Measurements from ENCODE around the gene GPAT2.
A peak's percentile ranks its signal among the peaks of the same experiment; 100 is the strongest.
"Not testable (repeated sequence)": the region's sequence is repeated elsewhere in the genome, so short reads cannot be mapped to it uniquely, and the experiment has no call there.

Gene GPAT2

DNA sequence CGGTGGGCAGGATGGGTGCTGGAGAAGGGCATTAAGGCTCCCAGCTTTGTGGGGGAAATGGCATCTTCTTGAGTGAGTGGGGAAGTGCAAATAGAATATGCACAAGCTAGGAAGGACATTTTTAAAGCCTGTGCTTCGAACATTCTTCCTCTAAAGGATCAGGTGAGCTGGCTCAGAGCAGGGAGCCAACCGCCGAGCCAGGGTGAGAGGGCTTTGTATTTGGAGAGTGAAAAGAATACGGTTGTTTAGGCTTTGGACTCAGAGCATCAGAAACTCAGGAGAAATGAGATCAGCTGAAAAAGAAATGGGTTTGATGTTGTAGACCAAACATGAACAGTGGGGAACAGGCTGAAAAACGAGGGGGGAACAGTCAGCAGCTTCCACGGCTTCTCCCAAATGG, 19.8 kb upstream of the GPAT2 start:
- CTCF ChIA-PET, H3K36me3 Mint-ChIP-seq, H3K27me3 Mint-ChIP-seq, H3K27ac Mint-ChIP-seq, H3K4me1 Mint-ChIP-seq, H3K4me3 Mint-ChIP-seq, DNase-seq, H3K9me3 Mint-ChIP-seq: not testable (repeated sequence)

DNA sequence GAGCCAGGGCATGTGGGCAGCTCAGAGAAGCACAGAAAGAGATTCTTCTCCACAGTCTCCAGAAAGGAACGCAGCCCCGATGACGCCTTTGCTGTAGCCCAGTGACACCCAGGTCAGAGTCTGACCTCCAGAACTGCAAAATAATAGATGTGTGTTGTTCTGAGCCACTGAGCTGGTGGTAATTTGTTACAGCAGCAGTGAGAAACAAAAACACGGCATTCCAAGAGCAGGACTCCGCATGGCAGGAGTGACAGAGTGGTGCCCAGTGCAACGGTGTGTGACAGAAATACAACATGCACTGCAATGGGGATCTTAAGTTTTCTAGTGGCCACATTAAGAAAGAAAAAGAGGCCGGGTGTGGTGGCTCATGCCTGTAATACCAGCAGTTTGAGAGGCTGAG, 18.7 kb upstream of the GPAT2 start:
- H3K4me3 Mint-ChIP-seq, H3K9me3 Mint-ChIP-seq, CTCF ChIA-PET, H3K27me3 Mint-ChIP-seq, H3K27ac Mint-ChIP-seq, H3K4me1 Mint-ChIP-seq, H3K36me3 Mint-ChIP-seq, DNase-seq: not testable (repeated sequence)

DNA sequence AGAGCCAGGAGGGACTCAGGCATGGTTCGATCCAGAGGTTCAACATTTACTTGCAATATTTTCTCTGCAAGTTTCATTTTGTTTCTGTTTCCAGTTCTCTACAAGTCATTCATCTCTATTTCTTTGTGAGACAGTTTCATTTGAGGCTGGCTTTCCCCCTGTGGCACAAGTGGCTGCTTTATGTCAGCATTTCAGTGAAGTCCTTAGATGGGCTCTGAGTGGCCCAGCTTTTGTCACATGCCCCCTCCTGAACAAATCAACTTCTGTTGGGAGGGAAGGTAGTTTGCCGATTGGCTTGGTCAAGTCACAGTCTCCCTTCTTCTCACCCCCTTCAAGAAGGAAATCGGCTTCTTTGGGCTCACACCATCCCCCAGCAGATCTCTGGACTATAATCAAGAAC, 17.9 kb upstream of the GPAT2 start:
- DNase-seq, H3K4me1 Mint-ChIP-seq, H3K9me3 Mint-ChIP-seq, H3K27me3 Mint-ChIP-seq, CTCF ChIA-PET, H3K4me3 Mint-ChIP-seq, H3K36me3 Mint-ChIP-seq, H3K27ac Mint-ChIP-seq: not testable (repeated sequence)

DNA sequence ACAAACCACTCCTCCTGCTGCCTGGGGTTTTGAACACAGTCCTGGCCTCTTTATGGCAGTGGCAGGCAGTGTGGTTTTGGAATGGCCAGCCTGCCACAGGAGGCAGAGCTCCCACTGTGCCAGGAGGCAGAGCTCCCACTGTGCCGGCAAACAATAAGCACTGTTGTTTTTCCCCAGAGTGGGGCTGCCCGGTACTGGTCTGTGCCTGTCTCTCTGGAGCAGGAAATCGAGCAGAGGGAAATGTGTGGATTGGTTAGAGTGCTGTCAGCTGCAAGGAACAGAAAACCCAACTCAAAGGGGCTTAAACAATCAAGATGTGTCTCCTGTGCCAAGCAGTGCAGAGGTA, 15.2 kb upstream of the GPAT2 start:
- CTCF ChIA-PET, DNase-seq, H3K27ac Mint-ChIP-seq, H3K4me1 Mint-ChIP-seq, H3K4me3 Mint-ChIP-seq, H3K36me3 Mint-ChIP-seq, H3K9me3 Mint-ChIP-seq, H3K27me3 Mint-ChIP-seq: not testable (repeated sequence)

DNA sequence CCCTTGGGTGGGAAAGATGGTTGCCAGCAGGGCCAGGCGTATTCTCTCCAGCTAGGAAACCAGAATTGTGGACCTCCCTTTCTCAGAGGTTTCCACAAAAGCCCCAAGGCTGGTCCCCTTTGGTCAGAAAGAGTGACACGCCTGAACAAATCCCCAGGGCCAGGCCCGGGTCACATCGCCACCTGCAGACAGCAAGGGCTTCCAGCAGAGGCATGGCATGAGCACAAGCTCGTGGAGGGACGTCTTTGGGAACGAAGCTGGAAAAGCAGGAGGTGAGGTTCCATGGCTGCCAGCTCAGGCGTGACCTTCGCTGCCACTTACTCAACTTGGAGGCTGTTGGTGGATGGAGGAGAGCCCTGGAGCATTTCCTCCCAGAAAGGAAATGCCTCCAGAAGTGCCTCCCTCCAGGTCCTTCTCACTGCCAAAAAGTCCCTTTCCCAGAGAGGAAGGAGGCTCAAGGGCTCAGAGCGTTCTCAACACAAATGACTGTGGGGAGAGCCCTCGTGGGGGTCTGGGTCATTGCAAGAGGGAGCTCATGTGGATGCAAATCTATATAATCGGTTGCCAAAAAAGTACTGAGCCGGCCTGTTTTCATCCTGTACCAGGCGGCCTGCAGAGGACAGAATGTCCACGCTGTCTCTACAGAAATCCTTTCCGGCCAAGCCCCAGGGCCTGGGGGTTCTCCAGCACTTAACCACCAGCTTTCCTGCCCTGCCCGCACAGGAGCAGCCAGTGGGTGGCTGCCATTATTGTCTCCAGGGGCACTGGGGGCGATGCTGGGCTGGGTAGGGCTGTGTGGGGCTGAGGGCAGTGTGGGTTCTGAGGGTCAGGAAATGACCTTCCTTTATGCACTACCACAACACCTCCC, 14.6 kb upstream of the GPAT2 start:
- H3K27ac Mint-ChIP-seq, H3K4me3 Mint-ChIP-seq, H3K36me3 Mint-ChIP-seq, H3K9me3 Mint-ChIP-seq, CTCF ChIA-PET, DNase-seq, H3K4me1 Mint-ChIP-seq, H3K27me3 Mint-ChIP-seq: not testable (repeated sequence)

DNA sequence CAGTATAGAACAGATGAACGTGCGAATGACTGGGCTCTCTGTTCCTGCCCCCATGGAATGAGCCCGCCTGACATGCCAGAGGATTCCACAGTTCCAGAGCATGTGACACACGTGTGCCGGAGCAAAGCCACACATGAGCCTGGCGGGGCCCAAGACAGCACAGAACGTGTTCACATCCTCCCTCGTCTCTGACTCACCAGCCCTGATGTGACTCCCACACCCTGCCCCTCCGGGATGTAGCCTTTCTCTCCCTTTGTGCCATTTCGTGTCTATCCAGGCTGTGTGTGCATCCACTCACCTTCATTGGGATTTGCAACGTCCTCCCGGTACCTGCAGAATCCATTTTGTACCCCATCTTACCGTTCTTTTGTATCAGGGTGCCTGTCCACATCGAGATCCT, 838 bp upstream of the GPAT2 start:
- H3K36me3 Mint-ChIP-seq, H3K27ac Mint-ChIP-seq, H3K4me1 Mint-ChIP-seq, DNase-seq, H3K4me3 Mint-ChIP-seq, CTCF ChIA-PET, H3K9me3 Mint-ChIP-seq, H3K27me3 Mint-ChIP-seq: not testable (repeated sequence)

DNA sequence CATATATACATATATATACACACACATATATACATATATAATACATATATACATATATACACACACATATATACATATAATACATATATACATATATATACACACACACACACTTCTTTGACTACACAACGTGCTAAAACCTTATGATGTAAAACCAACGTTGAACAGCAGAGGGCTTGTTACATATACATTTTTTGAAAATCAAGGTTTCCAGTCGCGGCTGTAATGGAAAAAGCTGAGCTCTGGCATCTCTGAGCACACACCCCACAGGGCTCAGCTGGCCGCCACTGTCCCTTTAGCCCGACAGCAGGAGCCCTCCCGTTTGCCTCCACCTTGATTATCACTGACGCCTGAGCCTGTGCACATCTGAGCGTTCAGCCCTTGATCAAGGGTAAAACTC, 719 bp downstream of the GPAT2 start:
- H3K27ac Mint-ChIP-seq, CTCF ChIA-PET, DNase-seq, H3K4me3 Mint-ChIP-seq, H3K27me3 Mint-ChIP-seq, H3K9me3 Mint-ChIP-seq, H3K4me1 Mint-ChIP-seq, H3K36me3 Mint-ChIP-seq: not testable (repeated sequence)

DNA sequence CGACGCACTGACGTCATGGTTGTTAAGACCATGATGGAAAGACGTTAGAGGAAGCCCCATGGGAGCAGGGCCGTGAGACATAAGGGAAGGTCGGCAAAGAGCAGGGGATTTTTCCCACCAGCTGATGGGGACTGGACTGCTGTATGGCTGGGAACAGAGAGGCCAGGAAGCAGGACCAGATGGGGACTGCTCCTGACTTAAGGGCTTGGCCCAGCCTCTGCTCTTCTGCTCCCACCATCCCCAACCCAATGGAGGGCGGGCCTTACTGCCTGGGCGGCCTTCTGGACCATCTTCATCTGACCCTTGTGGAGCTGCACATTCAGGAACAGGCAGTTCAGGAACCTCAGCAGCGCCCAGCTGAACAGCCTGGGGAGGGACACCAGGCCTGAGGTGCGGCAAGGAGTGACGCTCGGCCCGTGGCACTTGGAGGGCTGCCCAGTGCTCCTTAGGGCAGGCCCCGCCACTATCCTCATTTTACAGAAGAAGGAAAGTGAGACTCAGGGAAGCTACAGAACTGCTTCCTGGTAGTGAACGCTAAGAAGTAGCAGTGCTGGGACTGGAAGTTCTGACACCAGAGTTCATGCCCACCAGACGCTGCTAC, 6.9 kb downstream of the GPAT2 start:
- H3K9me3 Mint-ChIP-seq, H3K36me3 Mint-ChIP-seq, DNase-seq, CTCF ChIA-PET, H3K4me1 Mint-ChIP-seq, H3K27me3 Mint-ChIP-seq, H3K27ac Mint-ChIP-seq, H3K4me3 Mint-ChIP-seq: not testable (repeated sequence)

DNA sequence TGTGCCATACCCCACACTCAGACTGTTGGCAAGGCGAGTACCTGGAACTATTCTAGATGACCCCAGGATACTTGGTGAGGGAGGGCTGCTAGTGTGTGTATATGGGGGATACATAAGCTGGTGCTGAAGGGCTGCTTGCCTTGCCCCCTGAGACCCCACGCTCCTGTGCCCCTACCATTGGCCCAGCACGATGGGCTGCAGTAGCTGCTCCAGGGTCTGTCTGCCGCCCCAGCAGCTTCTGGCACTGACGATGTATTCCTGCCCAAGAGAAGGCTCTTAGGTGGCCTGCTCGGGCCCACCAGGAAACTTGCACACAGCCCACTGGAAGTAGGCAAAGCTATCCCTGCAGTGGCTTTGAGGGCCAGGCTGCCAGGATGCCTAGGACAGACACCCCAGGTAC, 9.0 kb downstream of the GPAT2 start:
- H3K4me1 Mint-ChIP-seq, H3K9me3 Mint-ChIP-seq, H3K4me3 Mint-ChIP-seq, CTCF ChIA-PET, H3K27ac Mint-ChIP-seq, H3K36me3 Mint-ChIP-seq, DNase-seq, H3K27me3 Mint-ChIP-seq: not testable (repeated sequence)

DNA sequence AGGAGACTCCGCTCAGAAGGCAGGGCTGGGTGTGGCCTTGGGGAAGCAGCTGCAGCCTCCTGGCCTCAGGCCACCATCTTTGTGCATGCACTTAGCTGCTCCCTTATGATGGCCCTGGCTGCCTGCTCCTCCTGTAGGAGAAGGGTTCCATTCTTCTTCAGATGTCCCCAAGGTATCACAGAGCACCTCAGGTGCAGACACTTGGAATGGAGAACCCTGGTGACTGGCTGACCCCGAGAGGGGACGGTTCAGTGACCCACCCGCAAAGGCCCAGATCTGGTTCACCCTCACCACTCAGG, 9.6 kb downstream of the GPAT2 start:
- no peak for DNase-seq
- Mint-ChIP-seq H3K9me3 (no peaks in the 10 kb centered on the region), H3K27ac (no peak overlapping the region), H3K27me3 (no peaks in the 10 kb centered on the region), H3K36me3 (no peaks in the 10 kb centered on the region), H3K4me1 (peaks cover 3% of the 10 kb centered on the region), H3K4me3 (no peak overlapping the region)
- CTCF ChIA-PET: interaction anchor here (1.1 to 4.2 kb wide), 2 partner anchors 93 to 149 kb away, joined by 3 to 29 read pairs; no protein-coding TSS in a partner anchor

DNA sequence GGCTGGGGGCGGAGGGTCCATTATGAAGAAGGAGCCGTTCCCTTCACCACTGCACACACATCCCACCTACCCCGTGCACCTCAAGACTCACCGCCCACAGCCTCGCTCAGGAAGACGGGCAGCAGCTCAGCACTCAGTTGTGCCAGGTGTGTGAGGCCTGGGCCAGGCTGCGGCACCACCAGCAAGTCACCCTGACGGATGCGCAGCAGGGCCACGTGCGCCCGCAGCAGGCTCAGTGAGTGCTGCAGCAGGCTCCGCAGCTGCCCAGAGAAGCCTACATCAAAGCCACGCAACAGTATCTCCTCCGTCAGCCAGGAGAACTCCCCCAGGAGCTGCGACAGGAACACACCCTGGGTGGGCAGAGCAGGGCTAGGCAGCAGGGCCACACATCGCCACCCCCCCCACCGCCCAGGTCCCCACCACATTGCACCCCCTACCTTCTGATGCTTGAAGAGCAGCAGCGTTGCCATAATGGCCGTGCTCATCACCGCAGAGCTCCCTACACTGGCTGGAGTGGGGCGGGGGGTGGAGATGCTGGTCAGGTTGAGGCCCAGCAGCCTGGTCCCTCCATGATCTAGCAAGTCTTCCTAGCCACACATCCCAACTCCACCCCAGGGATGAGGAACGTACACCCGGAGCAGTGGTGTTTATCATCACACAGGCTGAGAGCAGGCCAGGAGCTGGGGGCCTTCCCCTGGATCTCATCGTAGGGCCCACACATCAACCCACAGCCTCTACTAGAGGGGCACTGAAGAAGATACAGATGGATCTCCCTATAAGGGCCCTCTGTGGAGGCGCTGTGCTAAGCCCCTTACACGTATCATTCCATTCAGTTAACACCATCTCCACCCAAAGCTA, 10.2 kb downstream of the GPAT2 start:
- H3K36me3 Mint-ChIP-seq: no peaks in the 10 kb centered on the region
- CTCF ChIA-PET: interaction anchor here (1.1 to 4.2 kb wide), 2 partner anchors 93 to 149 kb away, joined by 3 to 29 read pairs; no protein-coding TSS in a partner anchor
- H3K9me3 Mint-ChIP-seq: no peaks in the 10 kb centered on the region
- no peaks in the 10 kb centered on the region for H3K27me3 Mint-ChIP-seq
- no peak overlapping the region for H3K4me3 Mint-ChIP-seq
- peaks cover 3% of the 10 kb centered on the region for H3K4me1 Mint-ChIP-seq
- no peak overlapping the region for H3K27ac Mint-ChIP-seq
- DNase-seq: no peak

DNA sequence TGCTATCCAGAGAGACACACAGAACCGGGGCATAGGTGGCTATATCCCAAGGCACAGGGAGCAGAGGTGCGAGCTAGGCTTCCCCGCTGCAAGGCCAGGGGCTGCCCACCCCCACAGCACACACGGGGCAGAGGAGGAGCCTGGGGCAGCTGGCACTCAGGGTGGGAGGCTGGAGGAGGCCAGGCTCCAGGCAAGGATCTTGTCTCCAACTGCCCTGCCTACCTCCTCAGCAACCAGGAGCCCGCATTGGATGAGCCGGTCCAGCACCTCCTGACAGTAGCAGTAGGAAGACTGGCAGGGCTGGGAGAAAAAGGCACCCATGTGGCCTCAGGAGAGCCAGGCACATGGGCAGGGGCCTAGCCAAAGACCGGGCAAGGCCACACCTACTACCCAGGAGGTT, 11.0 kb downstream of the GPAT2 start:
- H3K4me1 Mint-ChIP-seq, H3K27ac Mint-ChIP-seq, H3K4me3 Mint-ChIP-seq, H3K27me3 Mint-ChIP-seq, H3K9me3 Mint-ChIP-seq, H3K36me3 Mint-ChIP-seq, DNase-seq: not testable (repeated sequence)
- CTCF ChIA-PET: interaction anchor here (0.6 to 4.2 kb wide), 6 partner anchors 68 to 237 kb away, joined by 3 to 29 read pairs (median 5); no protein-coding TSS in a partner anchor

DNA sequence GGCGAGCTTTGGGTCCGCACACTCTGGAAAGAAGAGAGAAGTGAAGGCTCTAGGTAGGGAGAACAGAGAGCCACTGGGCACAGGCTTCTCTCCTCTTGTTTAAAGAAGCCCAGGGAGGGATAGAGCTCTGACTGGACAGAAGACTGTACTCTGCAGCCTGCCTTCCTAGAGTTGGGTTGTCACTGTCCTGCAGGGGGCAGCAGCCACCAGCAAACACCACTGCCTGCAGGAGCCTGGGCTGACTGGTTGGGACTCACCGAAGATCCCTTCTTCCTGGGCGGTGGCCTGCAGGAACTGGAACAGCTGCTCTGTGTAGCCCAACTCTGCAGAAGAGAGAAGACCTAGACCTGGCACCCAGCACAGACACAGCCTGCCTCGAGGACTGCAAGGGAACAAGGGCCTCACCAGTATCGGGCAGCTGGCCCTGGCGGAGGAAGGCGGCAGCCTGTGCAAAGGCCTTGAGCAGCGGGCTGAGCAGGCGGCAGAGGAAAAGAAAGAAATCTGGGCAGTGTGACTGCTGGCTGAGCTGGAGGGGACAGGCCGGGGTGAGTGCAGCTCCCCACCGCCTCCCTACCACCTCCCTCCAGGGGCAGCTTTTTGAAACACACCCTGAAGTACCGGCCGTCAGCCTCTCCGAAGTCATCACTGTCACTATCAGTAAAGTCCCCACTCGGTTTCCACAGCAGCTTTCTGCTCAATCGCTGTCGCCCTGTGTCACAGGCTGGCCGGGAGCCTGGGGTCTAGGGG, 11.8 kb downstream of the GPAT2 start:
- not testable (repeated sequence) for H3K4me1 Mint-ChIP-seq, H3K27me3 Mint-ChIP-seq, H3K4me3 Mint-ChIP-seq, H3K9me3 Mint-ChIP-seq, H3K27ac Mint-ChIP-seq, H3K36me3 Mint-ChIP-seq
- CTCF ChIA-PET: interaction anchor here (0.6 to 4.2 kb wide), 16 partner anchors 10 to 254 kb away, joined by 3 to 29 read pairs (median 4); no protein-coding TSS in a partner anchor
- peak; percentile 87 for DNase-seq

DNA sequence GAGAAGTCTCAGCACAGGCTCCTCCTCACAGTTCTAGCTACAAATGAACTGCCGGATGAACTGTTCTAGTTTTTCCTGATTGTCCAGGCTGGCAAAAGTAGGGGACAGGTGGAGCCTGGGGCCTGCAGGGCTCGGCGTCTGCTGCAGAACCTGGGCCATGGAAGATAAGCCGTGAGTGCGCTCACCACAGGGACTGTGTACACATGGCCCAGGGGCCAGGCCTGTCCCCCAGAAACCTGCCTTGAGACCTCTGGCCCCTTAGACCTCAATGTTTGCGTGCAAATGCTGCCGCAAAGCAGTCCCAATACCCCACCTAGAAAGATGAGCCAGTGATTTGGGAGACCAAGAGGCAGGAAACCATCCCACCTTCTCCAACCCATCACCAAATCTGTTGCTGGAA, 12.6 kb downstream of the GPAT2 start:
- CTCF ChIA-PET: interaction anchor here (0.7 to 4.2 kb wide), 15 partner anchors 9 to 255 kb away, joined by 3 to 29 read pairs (median 4); no protein-coding TSS in a partner anchor
- H3K36me3 Mint-ChIP-seq, H3K27ac Mint-ChIP-seq, H3K4me3 Mint-ChIP-seq, H3K27me3 Mint-ChIP-seq, H3K9me3 Mint-ChIP-seq, H3K4me1 Mint-ChIP-seq, DNase-seq: not testable (repeated sequence)

Data from activated naive CD4-positive, alpha-beta T cell treated with anti-CD3 and anti-CD28 coated beads, Interleukin-2, amount 10 ng/mL, durations not matched to agents 7 days and 5 days (primary cell).